ENCODE results near the gene SLIRP.
"Not testable (repeated sequence)": the region's sequence is repeated elsewhere in the genome, so short reads cannot be mapped to it uniquely, and the experiment has no call there.

The SLIRP gene

DNA sequence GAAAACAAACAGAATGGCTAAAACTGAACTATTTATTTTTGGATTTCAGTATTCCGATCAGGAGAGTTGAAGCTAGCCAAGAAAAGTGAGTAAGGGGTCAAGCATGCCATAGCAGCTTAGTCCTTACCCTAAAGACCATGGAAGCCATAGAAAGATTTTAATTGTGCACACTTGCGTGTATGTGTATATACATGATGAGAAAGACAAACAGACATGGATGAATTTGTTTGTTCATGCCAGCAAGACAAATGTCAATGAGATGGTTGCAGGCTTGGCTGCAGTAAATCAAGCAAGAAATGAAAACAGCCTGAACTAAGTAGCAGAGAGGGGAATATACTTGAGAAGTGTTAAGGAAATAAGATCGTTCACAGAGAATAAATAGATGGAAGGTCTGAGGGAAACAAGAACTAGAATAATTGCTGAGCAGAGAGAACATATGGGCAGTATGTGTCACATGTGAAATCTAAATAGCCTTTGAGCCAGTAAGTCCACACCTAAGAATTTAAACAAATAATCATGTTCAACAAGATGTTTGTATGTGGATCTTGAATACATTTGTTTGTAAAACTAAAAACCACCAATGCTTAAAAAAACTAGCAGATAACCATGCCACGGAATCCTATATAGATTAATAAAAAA, 38.3 kb downstream of the SLIRP start:
- DNase-seq (ENCODE audit: low read depth), result no peak

- DNase-seq (ENCODE audit: low read depth), result not testable (repeated sequence)
Observed at GRCh38 chr14:77747425-77747824, 39.5 kb downstream of the SLIRP start.

GRCh38 chr14:77752266-77752665, 44.4 kb downstream of the SLIRP start:
- no peak for DNase-seq (ENCODE audit: low read depth)

- DNase-seq (ENCODE audit: low read depth), result no peak
Observed at GRCh38 chr14:77752799-77753516, 45.1 kb downstream of the SLIRP start.

DNA sequence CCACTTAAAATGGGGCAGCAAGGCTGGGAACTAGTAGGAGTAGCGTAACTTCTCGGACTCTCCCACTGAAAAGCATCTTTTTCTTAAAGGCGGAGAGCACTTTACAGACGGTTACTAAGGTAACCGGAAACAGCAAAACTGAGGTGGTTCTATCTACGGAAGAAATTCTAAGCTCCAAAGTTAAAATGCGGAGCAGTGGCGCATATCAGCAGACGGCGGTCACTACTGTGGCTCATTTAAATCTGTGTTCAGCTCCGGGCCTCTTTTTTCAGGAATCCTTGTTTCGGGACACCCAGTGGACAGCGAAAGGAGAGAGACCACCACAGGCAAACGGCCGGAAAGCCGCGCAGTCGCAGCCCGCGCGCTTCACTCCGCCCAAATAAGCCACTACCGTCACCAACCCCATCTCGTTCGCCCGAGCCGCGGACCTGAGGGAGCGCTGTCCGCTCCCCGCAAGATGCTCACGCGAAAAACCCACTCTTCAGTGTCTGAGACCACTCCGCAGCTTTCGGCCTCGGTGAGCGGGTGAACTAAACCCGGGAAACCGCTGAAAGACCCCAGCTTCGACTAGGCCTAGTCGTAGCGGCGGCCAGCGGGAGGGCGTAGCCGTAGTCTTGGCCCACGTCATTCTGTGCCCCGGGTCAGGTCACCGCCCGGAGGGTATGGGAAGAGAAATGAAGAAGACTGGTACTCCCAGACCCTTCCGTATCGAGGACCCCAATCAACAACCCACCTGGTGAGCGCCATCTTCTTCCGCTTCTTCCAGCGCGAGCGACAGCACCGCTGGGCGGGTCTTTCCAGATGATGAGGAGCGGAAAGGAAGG, 52.7 kb downstream of the SLIRP start, which contains the start of gene SNW1:
Gene SNW1, minus strand, starts transcription at position 776 of the 824 bp plus-strand sequence. Its CDS starts 29 bp downstream, at position 747.
- DNase-seq (ENCODE audit: low read depth), result peak; percentile 22

DNA sequence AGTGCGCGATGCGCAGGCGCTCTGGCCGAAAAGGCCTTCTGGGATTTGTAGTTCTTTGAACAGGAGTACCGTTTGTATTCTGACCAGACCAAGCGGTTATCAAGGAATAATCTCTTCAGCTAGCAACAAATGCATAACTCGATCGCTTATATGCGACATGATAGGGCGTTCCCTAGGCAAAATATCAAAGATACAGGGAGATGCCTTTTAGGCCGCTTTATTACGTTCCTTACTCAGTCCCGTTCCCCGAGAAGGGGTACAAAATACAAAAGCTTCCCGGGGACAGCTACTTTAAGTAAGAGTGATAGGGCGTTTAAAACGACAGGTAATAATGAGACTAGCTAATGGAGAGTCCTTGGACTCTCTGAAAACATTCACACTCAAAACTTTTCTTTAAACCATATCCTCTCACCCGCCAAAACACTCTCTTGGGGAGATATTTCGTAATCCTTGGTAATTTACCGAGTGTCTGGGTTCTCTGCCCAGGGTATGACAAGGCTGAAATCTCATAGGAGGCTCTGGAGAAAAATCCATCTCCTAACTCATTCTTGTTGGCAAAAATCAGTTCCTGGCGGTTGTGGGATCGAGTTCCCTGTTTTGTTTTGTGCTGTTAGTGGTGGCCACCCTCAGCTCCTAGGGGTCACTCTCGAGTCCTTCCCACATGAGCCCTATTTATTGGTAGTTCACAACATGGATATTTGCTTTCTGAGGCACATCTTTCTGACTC, 53.5 kb downstream of the SLIRP start:
- peak; percentile 92 for DNase-seq (ENCODE audit: low read depth)

DNA sequence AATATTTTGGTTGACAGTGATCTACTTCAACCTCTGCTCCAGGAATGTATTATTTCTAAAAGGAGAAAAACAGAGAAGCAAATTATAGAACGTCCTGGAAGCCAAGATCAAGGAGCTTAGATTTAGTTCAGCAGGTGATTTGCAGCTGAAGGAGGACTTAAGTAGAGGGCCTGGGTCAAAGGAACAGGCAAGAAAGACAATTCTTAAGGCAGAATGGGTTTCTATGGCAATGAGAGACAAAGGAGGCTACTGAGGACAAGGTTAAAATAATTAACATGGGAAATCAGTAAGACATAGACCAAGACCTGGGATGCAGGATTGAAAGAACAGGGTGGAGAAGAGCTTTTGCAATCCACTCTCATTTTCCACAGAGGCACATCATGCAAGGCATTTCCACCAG, 55.4 kb downstream of the SLIRP start:
- DNase-seq (ENCODE audit: low read depth), result no peak

GRCh38 chr14:77763978-77764377, 56.1 kb downstream of the SLIRP start:
- DNase-seq (ENCODE audit: low read depth), result no peak
